ENCODE measurements around the gene MAN1A1.
"Not testable (repeated sequence)": the region's sequence is repeated elsewhere in the genome, so short reads cannot be mapped to it uniquely, and the experiment has no call there.

DNA sequence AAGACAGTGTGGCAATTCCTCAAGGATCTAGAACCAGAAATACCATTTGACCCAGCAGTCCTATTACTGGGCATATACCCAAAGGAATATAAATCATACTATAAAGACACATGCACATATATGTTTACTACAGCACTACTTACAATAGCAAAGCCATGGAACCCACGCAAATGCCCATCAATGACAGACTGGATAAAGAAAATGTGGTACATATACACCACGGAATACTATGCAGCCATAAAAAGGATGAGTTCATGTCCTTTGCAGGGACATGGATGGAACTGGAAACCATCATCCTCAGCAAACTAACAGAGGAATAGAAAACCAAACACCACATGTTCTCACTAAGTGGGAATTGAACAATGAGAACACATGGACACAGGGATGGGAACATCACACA, 180.2 kb downstream of the MAN1A1 start:
- TF ChIP-seq, protein P1, sequence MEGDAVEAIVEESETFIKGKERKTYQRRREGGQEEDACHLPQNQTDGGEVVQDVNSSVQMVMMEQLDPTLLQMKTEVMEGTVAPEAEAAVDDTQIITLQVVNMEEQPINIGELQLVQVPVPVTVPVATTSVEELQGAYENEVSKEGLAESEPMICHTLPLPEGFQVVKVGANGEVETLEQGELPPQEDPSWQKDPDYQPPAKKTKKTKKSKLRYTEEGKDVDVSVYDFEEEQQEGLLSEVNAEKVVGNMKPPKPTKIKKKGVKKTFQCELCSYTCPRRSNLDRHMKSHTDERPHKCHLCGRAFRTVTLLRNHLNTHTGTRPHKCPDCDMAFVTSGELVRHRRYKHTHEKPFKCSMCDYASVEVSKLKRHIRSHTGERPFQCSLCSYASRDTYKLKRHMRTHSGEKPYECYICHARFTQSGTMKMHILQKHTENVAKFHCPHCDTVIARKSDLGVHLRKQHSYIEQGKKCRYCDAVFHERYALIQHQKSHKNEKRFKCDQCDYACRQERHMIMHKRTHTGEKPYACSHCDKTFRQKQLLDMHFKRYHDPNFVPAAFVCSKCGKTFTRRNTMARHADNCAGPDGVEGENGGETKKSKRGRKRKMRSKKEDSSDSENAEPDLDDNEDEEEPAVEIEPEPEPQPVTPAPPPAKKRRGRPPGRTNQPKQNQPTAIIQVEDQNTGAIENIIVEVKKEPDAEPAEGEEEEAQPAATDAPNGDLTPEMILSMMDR (IDR thresholded peaks at IDR 0.05; ENCODE audit: insufficient read depth, low read length, poor library complexity, severe bottlenecking): not testable (repeated sequence)
- not testable (repeated sequence) for TF ChIP-seq EZH2phosphoT487 (conservative IDR thresholded peaks at IDR 0.05; ENCODE audit: low read length)

Measured in SU-DHL-6 (cell line).